Neural cell (in vitro differentiated cells): Measurements from ENCODE around the gene UROC1. TPM values are rescaled to one million over a fixed set of nuclear protein-coding genes. Genes with fewer than 3 reads are reported as not detected.

ENCODE experiments used
- H2AFZ ChIP-seq: fragments of 200-600, 300-800 bp; sonication (generic), shearing (Covaris generic); 2 replicates; pipeline ENCODE4 v1.6.0; 2014; ENCODE audit warnings: low read depth, mild to moderate bottlenecking, antibody characterized with exemption, low read length, moderate library complexity
- H3F3A ChIP-seq: fragments of 200-600 bp; shearing (Covaris generic); 2 replicates; pipeline ENCODE4 v1.6.1; 2016; ENCODE audit warnings: mild to moderate bottlenecking, moderate library complexity, mixed read lengths, antibody characterized with exemption, low read length; ENCODE audit not compliant: insufficient read depth, poor library complexity, severe bottlenecking
- H3K27ac ChIP-seq: fragments of 200-600, 300-800 bp; sonication (generic), shearing (Covaris generic); 2 replicates; pipeline ENCODE4 v1.5.1; 2014; ENCODE audit warnings: mild to moderate bottlenecking, low read length, moderate library complexity
- H3K27me3 ChIP-seq: fragments of 300-800, 200-600 bp; sonication (generic), shearing (Covaris generic); 2 replicates; pipeline ENCODE4 v1.6.0; 2014; ENCODE audit warnings: mild to moderate bottlenecking, low read depth, low read length, moderate library complexity; ENCODE audit not compliant: insufficient read depth
- H3K36me3 ChIP-seq: fragments of 300-800, 200-600 bp; sonication (generic), shearing (Covaris generic); 2 replicates; pipeline ENCODE4 v1.5.1; 2014; ENCODE audit warnings: mild to moderate bottlenecking, antibody characterized with exemption, low read length, moderate library complexity; ENCODE audit not compliant: insufficient read depth
- H3K4me2 ChIP-seq: fragments of 300-800, 200-600 bp; sonication (generic), shearing (Covaris generic); 2 replicates; pipeline ENCODE4 v1.6.0; 2014; ENCODE audit warnings: mild to moderate bottlenecking, low read length
- H3K4me3 ChIP-seq: fragments of 300-800, 200-600 bp; sonication (generic), shearing (Covaris generic); 2 replicates; pipeline ENCODE4 v1.5.1; 2014; ENCODE audit warnings: mild to moderate bottlenecking, low read length, moderate library complexity
- H3K79me2 ChIP-seq: fragments of 200-600 bp; shearing (Covaris generic); replicated peaks from 2 replicates; pipeline ENCODE4 v1.6.0; 2014; ENCODE audit warnings: mild to moderate bottlenecking, low read length, moderate library complexity; ENCODE audit not compliant: insufficient read depth
- H3K9ac ChIP-seq: fragments of 300-800, 200-600 bp; sonication (generic), shearing (Covaris generic); 2 replicates; pipeline ENCODE4 v1.6.1; 2016; ENCODE audit warnings: mild to moderate bottlenecking, low read length, mixed read lengths
- H3K9me2 ChIP-seq: fragments of 200-600 bp; shearing (Covaris generic); 2 replicates; pipeline ENCODE4 v1.6.1; 2016; ENCODE audit warnings: mild to moderate bottlenecking, low read length, mixed read lengths; ENCODE audit not compliant: insufficient read depth
- H3K9me3 ChIP-seq: fragments of 200-600, 300-800 bp; sonication (generic), shearing (Covaris generic); 2 replicates; pipeline ENCODE4 v1.6.1; 2016; ENCODE audit warnings: mild to moderate bottlenecking, mixed run types, low read length, moderate library complexity, mixed read lengths
- H4K20me1 ChIP-seq: fragments of 200-600 bp; shearing (Covaris generic); 2 replicates; pipeline ENCODE4 v1.6.1; 2016; ENCODE audit warnings: mild to moderate bottlenecking, mixed run types; ENCODE audit not compliant: insufficient read depth
- EP300 ChIP-seq: fragments of 450-650 bp; conservative IDR thresholded peaks from 2 replicates; pipeline ENCODE4 v1.6.1; 2014; ENCODE audit warnings: antibody characterized with exemption, mild to moderate bottlenecking, moderate library complexity; ENCODE audit not compliant: poor library complexity, severe bottlenecking
- EZH2 ChIP-seq: fragments of 200-600, 300-800 bp; shearing (Covaris generic), sonication (generic); IDR thresholded peaks from 2 replicates; pipeline ENCODE4 v1.6.1; 2014; ENCODE audit warnings: antibody characterized with exemption, low read length, borderline replicate concordance, mild to moderate bottlenecking; ENCODE audit not compliant: insufficient read depth, poor library complexity, severe bottlenecking
- MXI1 ChIP-seq: fragments of 450-650 bp; conservative IDR thresholded peaks from 2 replicates; pipeline ENCODE4 v1.6.1; 2014; ENCODE audit warnings: antibody characterized with exemption, mild to moderate bottlenecking; ENCODE audit not compliant: poor library complexity, severe bottlenecking
- POLR2AphosphoS5 ChIP-seq: IDR thresholded peaks from 2 replicates; pipeline ENCODE4 v1.6.1; 2012
- RAD21 ChIP-seq: fragments of 450-650 bp; conservative IDR thresholded peaks from 2 replicates; pipeline ENCODE4 v1.6.1; 2014; ENCODE audit warnings: antibody characterized with exemption, mild to moderate bottlenecking, moderate library complexity
- SMC3 ChIP-seq: fragments of 450-650 bp; conservative IDR thresholded peaks from 2 replicates; pipeline ENCODE4 v1.6.1; 2014; ENCODE audit warnings: antibody characterized with exemption, mild to moderate bottlenecking, moderate library complexity; ENCODE audit not compliant: poor library complexity
- TAF1 ChIP-seq: IDR thresholded peaks from 2 replicates; pipeline ENCODE4 v1.6.1; 2012; ENCODE audit warnings: low read depth
- polyA plus RNA-seq: library from polyadenylated mRNA; depleted of rRNA; stranded (reverse); fragments of >200 nt; gene quantifications from 2 replicates; pipeline ENCODE4 v1.2.3, GENCODE V29; 2014
- TF ChIP-seq, protein P1 (sequence below): fragments of 450-650 bp; IDR thresholded peaks from 2 replicates; pipeline ENCODE4 v1.5.1; 2014; ENCODE audit warnings: antibody characterized with exemption, mild to moderate bottlenecking, moderate library complexity; ENCODE audit not compliant: poor library complexity, severe bottlenecking
- TF ChIP-seq, protein P2 (sequence below): IDR thresholded peaks from 2 replicates; pipeline ENCODE4 v1.6.1; 2012; ENCODE audit warnings: borderline replicate concordance

Gene UROC1
- polyA plus RNA-seq, 1 donor from 2014 or later, result not detected

DNA sequence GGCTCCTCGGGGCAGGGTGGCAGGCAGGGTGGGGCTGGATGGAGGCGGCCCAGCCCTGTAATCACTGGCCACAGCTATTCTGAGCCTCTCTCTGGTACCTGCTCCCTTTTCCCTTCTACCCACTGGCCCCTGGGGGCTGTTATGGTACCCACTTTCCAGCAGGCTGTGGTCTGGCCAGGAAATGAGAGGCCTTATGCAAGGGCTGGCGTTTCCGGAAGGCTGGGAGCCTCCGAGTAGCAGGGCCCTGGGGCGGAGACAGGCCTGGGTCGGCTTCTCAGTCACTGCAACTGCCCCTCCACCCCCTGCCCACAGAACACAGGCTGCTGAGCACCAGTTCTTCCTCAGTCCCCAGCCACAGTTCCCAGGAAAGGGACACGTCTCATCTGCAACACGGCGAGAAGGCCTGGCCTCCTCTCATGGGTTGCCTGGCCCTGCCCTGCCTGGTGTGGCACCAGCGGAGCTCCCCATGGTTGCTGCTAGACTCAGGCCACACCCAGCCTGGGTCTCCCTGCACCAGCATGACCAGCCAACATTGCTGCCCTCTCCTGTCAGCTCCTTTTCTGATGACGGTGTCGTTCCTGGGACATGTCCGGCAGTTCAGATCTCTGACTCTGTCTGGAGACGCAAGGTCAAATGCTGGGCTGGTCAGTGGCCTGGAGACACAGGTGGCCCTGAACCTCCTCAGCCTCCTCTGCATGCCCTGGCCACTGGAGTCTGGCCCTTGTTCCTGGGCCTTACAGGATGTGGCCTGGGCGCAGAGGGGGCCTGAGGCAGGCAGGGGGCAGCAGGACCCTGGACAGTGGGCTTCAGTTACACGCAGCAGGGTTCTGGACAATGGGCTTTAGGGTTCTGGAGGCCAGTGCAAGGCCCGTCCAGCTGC, 12.8 kb upstream of the UROC1 start:
- Histone ChIP-seq H3K9me2 (no peaks in the 10 kb centered on the region), H3K79me2 (no peaks in the 10 kb centered on the region), H3K36me3 (no peaks in the 10 kb centered on the region), H3K27me3 (no peaks in the 10 kb centered on the region), H3K4me2 (no peak overlapping the region), H3K9ac (no peak overlapping the region), H3F3A (no peaks in the 10 kb centered on the region), H4K20me1 (no peaks in the 10 kb centered on the region), H3K9me3 (no peaks in the 10 kb centered on the region), H2AFZ (no peak overlapping the region), H3K4me3 (no peak overlapping the region), H3K27ac (no peak overlapping the region)
- TF ChIP-seq TAF1 (no peak), EP300 (no peak)

DNA sequence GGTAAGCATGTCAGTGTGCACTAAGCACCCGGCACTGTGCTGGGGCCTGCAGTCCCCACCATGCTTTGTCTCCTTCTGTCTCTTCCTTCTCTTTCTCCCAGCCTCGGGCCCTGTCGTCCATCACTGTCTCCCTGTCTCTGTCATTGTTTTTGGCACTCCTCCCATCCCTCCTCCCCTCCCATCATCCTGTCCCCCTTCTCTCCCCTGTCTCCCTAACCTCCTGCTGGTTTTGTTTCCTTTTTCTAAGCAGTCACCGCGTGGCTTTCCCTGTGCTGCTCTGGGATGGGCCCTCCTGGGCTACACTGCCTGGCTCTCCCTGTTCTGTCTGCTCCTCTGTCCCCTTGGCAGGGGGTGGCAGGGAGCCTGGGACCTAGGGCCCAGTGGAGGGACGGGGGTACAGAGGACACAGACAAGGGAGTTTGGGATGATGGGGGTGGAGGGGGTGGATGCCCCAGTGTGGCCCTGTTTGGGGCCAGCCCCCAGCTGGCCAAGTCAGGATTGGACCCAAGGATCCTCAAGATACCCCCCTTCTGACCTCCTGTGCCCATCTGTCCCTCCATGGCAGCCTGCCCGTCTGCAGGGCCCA, 12.1 kb upstream of the UROC1 start:
- TF ChIP-seq TAF1, result no peak
- TF ChIP-seq POLR2AphosphoS5, result no peak
- no peak for TF ChIP-seq RAD21
- TF ChIP-seq MXI1, result no peak
- no peak for TF ChIP-seq EZH2
- H3F3A ChIP-seq, result no peaks in the 10 kb centered on the region

DNA sequence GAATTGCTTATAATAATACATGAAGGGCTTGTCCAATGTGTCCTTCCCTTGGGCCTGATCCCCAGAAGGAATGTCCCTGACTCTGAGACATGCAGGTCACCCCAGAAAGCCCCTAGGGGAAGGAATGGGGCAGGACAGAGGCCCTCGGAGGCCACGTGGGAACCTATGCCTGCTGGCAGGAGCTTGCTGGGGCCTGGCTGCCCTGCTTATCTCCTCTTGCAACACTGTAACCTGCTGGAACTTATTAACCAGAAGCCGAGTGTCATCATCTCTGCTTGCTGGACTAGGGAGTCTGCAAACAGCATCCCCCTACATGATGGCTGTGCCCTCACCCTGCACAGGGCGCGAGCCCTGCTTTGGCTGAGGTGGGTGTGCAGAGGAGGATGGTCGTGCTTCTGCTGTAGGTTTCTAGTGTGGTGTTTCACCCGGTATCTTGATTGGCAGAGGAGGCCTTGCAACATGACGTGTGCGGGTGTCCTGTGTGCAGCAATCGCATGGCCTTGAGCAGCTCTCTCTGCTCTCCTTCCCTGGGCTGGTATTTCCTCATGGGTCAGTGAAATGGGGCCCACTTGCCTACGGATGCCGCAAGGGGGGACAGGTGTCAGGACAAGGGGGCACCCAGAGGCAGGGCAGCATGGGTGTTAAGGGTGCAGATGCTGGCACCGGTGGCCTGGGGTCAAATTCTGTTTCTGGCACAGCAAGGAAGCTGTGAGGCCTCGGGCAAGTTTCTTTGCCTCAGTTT, 11.4 kb upstream of the UROC1 start:
- no peak overlapping the region for H3K4me2 ChIP-seq
- no peak overlapping the region for H3K27ac ChIP-seq
- TF ChIP-seq MXI1, result no peak
- no peak for TF ChIP-seq EP300
- TF ChIP-seq, protein P1, sequence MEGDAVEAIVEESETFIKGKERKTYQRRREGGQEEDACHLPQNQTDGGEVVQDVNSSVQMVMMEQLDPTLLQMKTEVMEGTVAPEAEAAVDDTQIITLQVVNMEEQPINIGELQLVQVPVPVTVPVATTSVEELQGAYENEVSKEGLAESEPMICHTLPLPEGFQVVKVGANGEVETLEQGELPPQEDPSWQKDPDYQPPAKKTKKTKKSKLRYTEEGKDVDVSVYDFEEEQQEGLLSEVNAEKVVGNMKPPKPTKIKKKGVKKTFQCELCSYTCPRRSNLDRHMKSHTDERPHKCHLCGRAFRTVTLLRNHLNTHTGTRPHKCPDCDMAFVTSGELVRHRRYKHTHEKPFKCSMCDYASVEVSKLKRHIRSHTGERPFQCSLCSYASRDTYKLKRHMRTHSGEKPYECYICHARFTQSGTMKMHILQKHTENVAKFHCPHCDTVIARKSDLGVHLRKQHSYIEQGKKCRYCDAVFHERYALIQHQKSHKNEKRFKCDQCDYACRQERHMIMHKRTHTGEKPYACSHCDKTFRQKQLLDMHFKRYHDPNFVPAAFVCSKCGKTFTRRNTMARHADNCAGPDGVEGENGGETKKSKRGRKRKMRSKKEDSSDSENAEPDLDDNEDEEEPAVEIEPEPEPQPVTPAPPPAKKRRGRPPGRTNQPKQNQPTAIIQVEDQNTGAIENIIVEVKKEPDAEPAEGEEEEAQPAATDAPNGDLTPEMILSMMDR, result no peak
- no peak for TF ChIP-seq POLR2AphosphoS5
- no peak for TF ChIP-seq EZH2
- no peak for TF ChIP-seq TAF1
- TF ChIP-seq, protein P2, sequence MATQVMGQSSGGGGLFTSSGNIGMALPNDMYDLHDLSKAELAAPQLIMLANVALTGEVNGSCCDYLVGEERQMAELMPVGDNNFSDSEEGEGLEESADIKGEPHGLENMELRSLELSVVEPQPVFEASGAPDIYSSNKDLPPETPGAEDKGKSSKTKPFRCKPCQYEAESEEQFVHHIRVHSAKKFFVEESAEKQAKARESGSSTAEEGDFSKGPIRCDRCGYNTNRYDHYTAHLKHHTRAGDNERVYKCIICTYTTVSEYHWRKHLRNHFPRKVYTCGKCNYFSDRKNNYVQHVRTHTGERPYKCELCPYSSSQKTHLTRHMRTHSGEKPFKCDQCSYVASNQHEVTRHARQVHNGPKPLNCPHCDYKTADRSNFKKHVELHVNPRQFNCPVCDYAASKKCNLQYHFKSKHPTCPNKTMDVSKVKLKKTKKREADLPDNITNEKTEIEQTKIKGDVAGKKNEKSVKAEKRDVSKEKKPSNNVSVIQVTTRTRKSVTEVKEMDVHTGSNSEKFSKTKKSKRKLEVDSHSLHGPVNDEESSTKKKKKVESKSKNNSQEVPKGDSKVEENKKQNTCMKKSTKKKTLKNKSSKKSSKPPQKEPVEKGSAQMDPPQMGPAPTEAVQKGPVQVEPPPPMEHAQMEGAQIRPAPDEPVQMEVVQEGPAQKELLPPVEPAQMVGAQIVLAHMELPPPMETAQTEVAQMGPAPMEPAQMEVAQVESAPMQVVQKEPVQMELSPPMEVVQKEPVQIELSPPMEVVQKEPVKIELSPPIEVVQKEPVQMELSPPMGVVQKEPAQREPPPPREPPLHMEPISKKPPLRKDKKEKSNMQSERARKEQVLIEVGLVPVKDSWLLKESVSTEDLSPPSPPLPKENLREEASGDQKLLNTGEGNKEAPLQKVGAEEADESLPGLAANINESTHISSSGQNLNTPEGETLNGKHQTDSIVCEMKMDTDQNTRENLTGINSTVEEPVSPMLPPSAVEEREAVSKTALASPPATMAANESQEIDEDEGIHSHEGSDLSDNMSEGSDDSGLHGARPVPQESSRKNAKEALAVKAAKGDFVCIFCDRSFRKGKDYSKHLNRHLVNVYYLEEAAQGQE, result no peak
- TF ChIP-seq SMC3, result no peak
- TF ChIP-seq RAD21, result no peak
- H3K36me3 ChIP-seq, result no peaks in the 10 kb centered on the region
- no peak overlapping the region for H3K9ac ChIP-seq
- no peaks in the 10 kb centered on the region for H3K79me2 ChIP-seq
- no peak overlapping the region for H3K4me3 ChIP-seq
- H4K20me1 ChIP-seq, result no peaks in the 10 kb centered on the region
- no peaks in the 10 kb centered on the region for H3K9me2 ChIP-seq
- H3F3A ChIP-seq, result no peaks in the 10 kb centered on the region
- H3K9me3 ChIP-seq, result no peaks in the 10 kb centered on the region
- no peak overlapping the region for H2AFZ ChIP-seq
- H3K27me3 ChIP-seq, result peaks cover 10% of the 10 kb centered on the region

More for the DNA sequence above, 12.1 kb upstream of the UROC1 start:
- Histone ChIP-seq H3K27ac (no peak overlapping the region), H3K79me2 (no peaks in the 10 kb centered on the region), H3K4me2 (no peak overlapping the region), H3K9me2 (no peaks in the 10 kb centered on the region), H2AFZ (no peak overlapping the region), H3K4me3 (no peak overlapping the region), H3K9me3 (no peaks in the 10 kb centered on the region), H3K9ac (no peak overlapping the region), H3K27me3 (peaks cover 3% of the 10 kb centered on the region), H3K36me3 (no peaks in the 10 kb centered on the region), H4K20me1 (no peaks in the 10 kb centered on the region)
